Calu3 (cell line): ENCODE results near the gene HUS1. TPM values are rescaled to one million over a fixed set of nuclear protein-coding genes. Genes with fewer than 3 reads are reported as not detected.
"Not testable (repeated sequence)": the region's sequence is repeated elsewhere in the genome, so short reads cannot be mapped to it uniquely, and the experiment has no call there.

Source experiments
- BruUV-seq: library from RNA; stranded (reverse); fragments of 400-500 nt; replicated peaks from 2 replicates; lab custom pipeline; 2021; lab: Mats Ljungman, UMichigan
- CTCF ChIA-PET: fragments of 300-600 bp; sonication (Branson Sonifier 250); formaldehyde crosslinking; loops from one replicate; lab custom pipeline; 2022; ENCODE audit warnings: antibody characterized with exemption; lab: Charles Lee
- DNase-seq: peaks from one replicate; pipeline ENCODE4 v3.0.0; 2022
- H3K27ac Mint-ChIP-seq: one replicate; pipeline ENCODE4 v1.8.0; 2022; ENCODE audit warnings: mixed read lengths; ENCODE audit not compliant: unreplicated experiment
- H3K27me3 Mint-ChIP-seq: one replicate; pipeline ENCODE4 v1.8.0; 2022; ENCODE audit warnings: mixed read lengths; ENCODE audit not compliant: unreplicated experiment
- H3K36me3 Mint-ChIP-seq: one replicate; pipeline ENCODE4 v1.8.0; 2022; ENCODE audit warnings: mild to moderate bottlenecking, moderate library complexity, mixed read lengths; ENCODE audit not compliant: insufficient read depth, unreplicated experiment
- H3K4me1 Mint-ChIP-seq: one replicate; pipeline ENCODE4 v1.8.0; 2022; ENCODE audit warnings: mild to moderate bottlenecking, low read depth, mixed read lengths; ENCODE audit not compliant: unreplicated experiment
- H3K4me3 Mint-ChIP-seq: one replicate; pipeline ENCODE4 v1.8.0; 2022; ENCODE audit warnings: mild to moderate bottlenecking, low read depth, moderate library complexity, mixed read lengths; ENCODE audit not compliant: unreplicated experiment
- H3K9me3 Mint-ChIP-seq: one replicate; pipeline ENCODE4 v1.8.0; 2022; ENCODE audit warnings: low read depth, mixed read lengths; ENCODE audit not compliant: unreplicated experiment
- CTCF ChIP-seq: fragments of 200-600 bp; IDR thresholded peaks from one replicate; pipeline ENCODE4 v1.8.0; 2022; ENCODE audit warnings: antibody characterized with exemption; ENCODE audit not compliant: unreplicated experiment
- intact Hi-C: fragments of 100-400 bp; cut with micrococcal nuclease; formaldehyde crosslinking; loops from one replicate; pipeline ENCODE4 v1.10.0; 2022; ENCODE audit not compliant: unreplicated experiment
- total RNA-seq: library from RNA; stranded (reverse); gene quantifications from 2 replicates; pipeline ENCODE4 v1.2.3, GENCODE V29; 2022

The HUS1 gene
- total RNA-seq, 1 experiment from 2014 or later = 42.9 TPM

GRCh38 chr7:47990592-47990991, 11.2 kb upstream of the HUS1 start:
- Mint-ChIP-seq H3K9me3 (peaks cover 7% of the 10 kb centered on the region), H3K27me3 (no peaks in the 10 kb centered on the region), H3K36me3 (peaks cover 12% of the 10 kb centered on the region), H3K4me1 (peaks cover 37% of the 10 kb centered on the region), H3K27ac (no peak overlapping the region), H3K4me3 (no peak overlapping the region)
- intact Hi-C loops = loop anchor here (5.0 kb wide), 3 partner anchors 47 to 257 kb away; partner anchors contain the start of gene C7orf57
- CTCF ChIA-PET = no interaction called here
- no peak for DNase-seq
- BruUV-seq = no TSS peak
- TF ChIP-seq CTCF = no peak

- CTCF ChIA-PET = interaction anchor here (1.6 to 2.2 kb wide), 3 partner anchors 25 to 120 kb away, joined by 4 to 12 read pairs (median 7); no protein-coding TSS in a partner anchor
- not testable (repeated sequence) for H3K27me3 Mint-ChIP-seq, BruUV-seq, H3K4me3 Mint-ChIP-seq, H3K9me3 Mint-ChIP-seq, H3K27ac Mint-ChIP-seq
- peaks cover 12% of the 10 kb centered on the region for H3K36me3 Mint-ChIP-seq
- DNase-seq = peak; percentile 55
- peaks cover 37% of the 10 kb centered on the region for H3K4me1 Mint-ChIP-seq
- intact Hi-C loops = loop anchor here (5.0 kb wide), 3 partner anchors 47 to 257 kb away; partner anchors contain the start of gene C7orf57
Measured at GRCh38 chr7:47989607-47990400, 10.4 kb upstream of the HUS1 start.

- H3K27ac Mint-ChIP-seq = no peak overlapping the region
- peaks cover 37% of the 10 kb centered on the region for H3K4me1 Mint-ChIP-seq
- TF ChIP-seq CTCF = peak; percentile 72
- no peaks in the 10 kb centered on the region for H3K27me3 Mint-ChIP-seq
- CTCF ChIA-PET = interaction anchor here (1.1 to 2.2 kb wide), 5 partner anchors 24 to 149 kb away, joined by 3 to 12 read pairs (median 6); no protein-coding TSS in a partner anchor
- H3K9me3 Mint-ChIP-seq = no peaks in the 10 kb centered on the region
- H3K4me3 Mint-ChIP-seq = no peak overlapping the region
- no TSS peak for BruUV-seq
- intact Hi-C loops = no loop called here
- peaks cover 12% of the 10 kb centered on the region for H3K36me3 Mint-ChIP-seq
- DNase-seq = peak; percentile 42
Measured at GRCh38 chr7:47988496-47989386, 9.3 kb upstream of the HUS1 start.

GRCh38 chr7:47982610-47983009, 3.2 kb upstream of the HUS1 start:
- DNase-seq = no peak
- H3K36me3 Mint-ChIP-seq = peaks cover 18% of the 10 kb centered on the region
- H3K9me3 Mint-ChIP-seq = no peaks in the 10 kb centered on the region
- CTCF ChIA-PET = interaction anchor here (0.7 to 1.4 kb wide), 2 partner anchors 9 to 108 kb away, joined by 3 read pairs; no protein-coding TSS in a partner anchor
- peaks cover 9% of the 10 kb centered on the region for H3K4me1 Mint-ChIP-seq
- H3K27ac Mint-ChIP-seq = no peak overlapping the region
- no peaks in the 10 kb centered on the region for H3K27me3 Mint-ChIP-seq
- BruUV-seq = no TSS peak
- intact Hi-C loops = no loop called here
- no peak for TF ChIP-seq CTCF
- H3K4me3 Mint-ChIP-seq = no peak overlapping the region

- H3K4me3 Mint-ChIP-seq, BruUV-seq, H3K27me3 Mint-ChIP-seq, intact Hi-C loops, H3K4me1 Mint-ChIP-seq, H3K27ac Mint-ChIP-seq, H3K9me3 Mint-ChIP-seq, DNase-seq: not testable (repeated sequence)
- peaks cover 27% of the 10 kb centered on the region for H3K36me3 Mint-ChIP-seq
- CTCF ChIA-PET = interaction anchor here (0.7 kb wide), 1 partner anchor 439 kb away, joined by 5 read pairs; no protein-coding TSS in a partner anchor
Measured at GRCh38 chr7:47980648-47981047, 1.2 kb upstream of the HUS1 start.
